GM19468 (cell line): Measurements from ENCODE around the gene PGGHG.
"Not testable (repeated sequence)": the region's sequence is repeated elsewhere in the genome, so short reads cannot be mapped to it uniquely, and the experiment has no call there.

Experiments used
- ATAC-seq: cut with Tn5 transposase; IDR thresholded peaks from one replicate; pipeline ENCODE4 v1.9.1; 2021; ENCODE audit warnings: mild to moderate bottlenecking, moderate library complexity, moderate number of reproducible peaks; ENCODE audit not compliant: unreplicated experiment; ENCODE audit errors: extremely low read depth

The PGGHG gene

DNA sequence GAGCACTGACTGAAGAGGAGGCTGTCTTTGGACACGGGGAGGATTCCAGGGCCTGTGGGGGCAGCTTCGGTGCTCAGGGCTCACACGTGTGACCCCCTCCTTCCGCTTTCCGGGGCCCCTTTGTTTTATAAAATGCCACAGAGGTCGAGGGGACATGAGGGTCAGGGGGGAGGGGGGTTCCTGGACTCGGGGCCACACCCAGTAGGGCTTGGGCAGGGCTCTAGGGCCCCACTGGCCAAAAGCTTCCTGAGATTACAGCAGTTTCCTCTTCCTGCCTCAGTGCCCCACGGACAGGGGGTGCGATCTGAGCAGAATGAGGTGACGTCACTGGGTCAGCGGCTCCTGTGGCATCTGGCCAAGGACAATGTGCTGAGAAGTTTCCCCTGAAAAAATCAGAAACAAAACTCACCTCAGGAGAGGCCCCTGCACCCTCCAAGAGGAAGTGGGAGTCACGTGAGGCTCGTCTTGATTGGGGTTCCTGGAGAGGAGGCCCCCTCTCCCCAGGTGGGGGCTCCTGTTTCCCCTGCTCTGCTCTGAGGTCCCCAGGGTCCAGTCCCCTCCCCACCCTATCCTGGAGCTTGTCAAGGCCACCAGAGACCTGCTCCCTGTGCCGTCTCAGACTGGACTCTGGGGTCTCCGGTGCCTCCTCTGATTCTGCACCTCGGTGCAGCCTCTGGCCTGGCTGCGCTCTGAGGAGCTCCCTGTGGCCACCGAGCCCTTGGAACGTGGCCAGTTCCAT lies 38.1 kb downstream of the PGGHG start:
- ATAC-seq, result peak; percentile 13

DNA sequence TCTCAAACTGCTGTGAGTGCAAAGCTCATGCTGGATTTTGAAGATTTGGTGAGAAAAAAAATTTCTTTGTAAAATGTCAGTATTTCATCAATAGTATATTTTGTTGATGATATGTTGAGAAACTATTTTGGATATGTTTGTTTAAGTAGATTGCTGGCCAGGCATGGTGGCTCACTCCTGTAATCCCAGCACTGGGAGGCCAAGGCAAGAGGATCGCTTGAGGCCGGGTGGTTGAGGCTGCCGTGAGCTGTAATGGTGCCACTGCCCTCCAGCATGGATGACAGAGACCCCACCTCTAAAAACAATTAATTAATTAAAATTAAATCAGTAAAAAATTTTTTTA lies 38.6 kb downstream of the PGGHG start:
- no peak for ATAC-seq

DNA sequence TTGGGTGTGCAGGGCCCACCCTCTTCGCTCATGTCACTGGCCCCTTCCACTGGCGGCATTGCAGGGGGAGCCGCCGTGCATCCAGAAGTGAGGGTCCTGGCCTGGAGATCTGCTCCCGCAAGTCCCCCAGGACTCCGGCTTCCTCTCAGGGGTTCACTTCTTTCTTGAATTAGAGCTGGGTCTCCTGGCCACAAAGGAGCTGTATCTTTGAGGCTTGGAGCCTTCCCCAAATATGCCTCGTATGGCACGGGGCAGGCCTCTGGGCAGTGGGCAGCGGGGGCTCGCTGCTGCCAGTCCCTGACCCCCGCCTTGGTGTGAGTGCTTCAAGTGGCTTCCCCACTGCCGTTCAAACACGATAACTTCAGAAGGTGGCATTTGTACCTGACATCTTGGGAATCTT lies 39.1 kb downstream of the PGGHG start:
- ATAC-seq, result no peak

DNA sequence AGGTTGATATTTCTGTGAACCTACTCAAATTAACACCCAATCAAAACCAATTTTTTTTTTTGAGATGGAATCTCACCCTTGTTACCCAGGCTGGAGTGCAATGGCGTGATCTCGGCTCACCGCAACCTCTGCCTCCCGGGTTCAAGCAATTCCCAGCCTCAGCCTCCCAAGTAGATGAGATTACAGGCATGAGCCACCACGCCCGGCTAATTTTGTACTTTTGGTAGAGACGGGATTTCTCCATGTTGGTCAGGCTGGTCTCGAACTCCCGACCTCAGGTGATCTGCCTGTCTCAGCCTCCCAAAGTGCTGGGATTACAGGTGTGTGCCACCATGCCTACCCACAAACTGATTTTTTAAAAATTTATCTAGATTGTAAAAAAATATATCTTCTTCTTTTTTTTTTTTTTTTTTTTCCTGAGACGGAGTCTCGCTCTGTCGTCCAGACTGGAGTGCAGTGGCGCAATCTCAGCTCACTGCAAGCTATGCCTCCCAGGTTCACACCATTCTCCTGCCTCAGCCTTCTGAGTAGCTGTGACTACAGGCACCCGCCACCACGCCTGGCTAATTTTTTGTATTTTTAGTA lies 39.7 kb downstream of the PGGHG start:
- ATAC-seq, result not testable (repeated sequence)

DNA sequence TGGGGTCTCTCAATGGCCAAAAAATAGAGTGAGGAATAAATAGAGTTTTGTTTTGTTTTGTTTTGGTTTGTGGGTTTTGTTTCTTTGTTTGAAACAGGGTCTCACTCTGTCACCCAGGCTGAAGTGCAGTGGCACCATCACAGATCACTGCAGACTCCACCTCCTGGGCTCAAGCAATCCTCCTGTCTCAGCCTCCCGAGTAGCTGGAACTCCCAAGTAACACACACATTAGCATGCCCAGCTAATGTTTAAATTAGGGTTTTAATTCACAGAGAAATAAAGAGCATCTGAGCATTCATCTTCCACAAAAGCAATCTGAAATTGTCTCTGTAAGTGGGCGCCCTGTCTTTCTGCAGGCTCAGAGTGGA lies 40.9 kb downstream of the PGGHG start:
- no peak for ATAC-seq

DNA sequence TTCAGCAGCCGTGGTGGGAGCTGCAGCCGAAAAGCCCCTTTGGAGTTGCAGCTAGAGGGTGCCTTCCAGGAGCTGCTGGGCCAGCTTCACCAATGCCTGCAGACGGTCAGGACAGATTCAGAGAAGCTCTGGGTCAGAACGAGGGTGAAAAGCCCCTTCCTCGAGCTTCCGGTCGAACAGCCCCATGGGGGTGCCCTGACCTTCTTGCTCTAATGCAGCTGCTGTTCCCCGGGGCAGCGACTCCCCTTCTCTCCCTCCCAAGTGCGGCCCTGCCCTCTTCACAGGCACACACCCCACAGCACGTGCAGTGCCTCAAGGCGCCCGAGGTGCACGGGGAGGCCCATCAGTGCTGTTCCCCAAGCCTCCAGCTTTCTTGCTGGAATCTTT lies 41.4 kb downstream of the PGGHG start:
- no peak for ATAC-seq

DNA sequence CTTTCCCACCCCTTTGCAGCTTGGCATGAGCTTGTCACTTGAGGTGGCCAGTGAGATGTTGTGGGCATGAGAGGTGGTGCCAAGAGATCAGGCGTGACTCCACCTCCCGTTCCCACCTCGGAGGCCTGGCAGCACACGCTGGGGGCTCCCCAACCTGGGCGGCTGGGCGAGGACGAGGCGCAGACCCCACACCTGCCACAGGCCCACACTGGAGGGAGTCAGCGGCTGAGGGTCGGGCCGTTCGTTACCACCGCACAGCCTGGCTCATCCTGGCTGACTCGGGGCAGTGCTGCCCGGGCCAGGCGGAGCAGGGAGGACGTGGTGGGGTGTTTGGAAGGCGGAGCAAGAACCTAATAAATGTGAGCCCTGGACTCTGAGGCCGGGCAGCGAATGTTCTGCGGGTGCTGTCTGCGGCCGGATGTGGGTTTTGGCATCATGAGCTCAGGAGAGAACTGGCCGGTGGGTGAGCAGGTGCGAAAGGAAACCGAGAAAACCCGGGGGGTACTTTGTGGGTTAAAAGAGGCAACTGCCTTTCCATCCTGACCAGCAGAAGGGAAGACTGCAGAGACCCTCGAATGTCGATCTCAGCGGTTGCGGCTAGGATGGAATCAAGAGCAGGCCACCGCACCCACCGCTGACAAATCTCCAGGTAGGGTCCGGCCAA lies 41.9 kb downstream of the PGGHG start:
- ATAC-seq, result no peak

DNA sequence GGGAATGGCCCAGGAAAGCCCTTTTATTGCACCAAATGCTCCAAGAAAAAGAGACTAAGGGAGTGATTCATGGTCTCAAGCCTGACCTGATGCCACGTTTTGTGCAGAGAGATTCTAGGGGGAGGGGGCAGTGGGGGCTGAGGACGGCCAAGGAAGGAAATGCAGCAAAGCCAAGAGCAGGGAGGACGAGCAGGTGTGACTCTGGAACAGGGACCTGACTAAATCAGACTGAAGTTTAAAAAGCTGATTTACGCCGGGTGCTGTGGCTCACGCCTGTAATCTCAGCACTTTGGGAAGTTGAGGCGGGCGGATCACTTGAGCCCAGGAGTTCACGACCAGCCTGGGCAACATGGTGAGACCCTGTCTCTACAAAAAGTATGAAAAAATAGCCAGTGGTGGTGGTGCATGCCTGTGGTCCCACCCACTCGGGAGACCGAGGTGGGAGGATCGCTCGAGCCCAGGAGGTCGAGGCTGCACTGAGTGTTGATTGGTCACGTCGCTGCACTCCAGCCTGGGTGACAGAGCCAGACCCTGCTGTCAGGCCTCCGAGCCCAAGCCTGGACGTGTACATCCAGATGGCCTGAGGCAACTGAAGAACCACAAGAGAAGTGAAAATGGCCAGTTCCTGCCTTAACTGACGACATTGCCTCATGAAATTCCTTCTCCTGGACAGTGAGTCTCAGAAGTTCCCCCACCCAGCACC lies 42.6 kb downstream of the PGGHG start:
- no peak for ATAC-seq

DNA sequence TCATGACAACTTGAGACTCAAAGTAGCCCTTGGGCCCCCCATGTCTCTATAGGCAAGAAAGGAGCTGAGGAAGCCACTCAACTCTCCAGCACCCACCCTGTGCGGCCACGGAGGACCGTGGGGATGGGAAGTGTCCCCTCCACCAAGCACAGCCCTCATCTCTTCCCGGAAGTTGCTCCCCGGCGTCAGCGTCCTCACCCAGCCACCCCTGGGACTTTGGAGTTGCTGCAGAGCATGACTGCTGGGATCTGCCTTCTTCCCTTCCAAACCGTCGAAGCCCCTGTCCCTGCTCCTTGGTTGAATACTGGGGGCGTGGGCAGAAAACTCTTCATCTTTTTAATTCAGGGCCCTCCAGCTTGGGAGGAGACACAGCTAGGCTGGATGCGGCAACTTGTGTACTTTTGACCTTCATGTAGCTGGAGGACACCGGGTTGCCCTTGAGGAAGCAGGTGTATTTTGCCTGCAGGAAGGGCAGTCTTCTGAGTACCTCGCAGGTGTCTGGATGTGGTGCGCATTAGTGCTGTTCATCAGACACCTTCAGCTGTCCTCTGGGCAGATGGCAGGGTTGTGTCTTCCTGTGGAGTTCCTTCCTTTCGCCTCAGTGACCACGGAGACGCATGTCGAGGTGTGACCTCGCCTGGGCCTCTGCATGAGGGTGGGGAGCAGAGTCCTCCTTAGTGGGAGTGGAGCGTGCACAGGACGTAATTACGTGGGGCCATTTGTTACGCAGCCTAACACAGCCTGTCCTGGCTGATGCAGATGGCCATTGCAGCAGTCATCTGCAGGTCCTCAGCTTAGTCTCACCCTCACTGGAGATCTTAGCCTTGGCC lies 43.9 kb downstream of the PGGHG start:
- ATAC-seq, result no peak

DNA sequence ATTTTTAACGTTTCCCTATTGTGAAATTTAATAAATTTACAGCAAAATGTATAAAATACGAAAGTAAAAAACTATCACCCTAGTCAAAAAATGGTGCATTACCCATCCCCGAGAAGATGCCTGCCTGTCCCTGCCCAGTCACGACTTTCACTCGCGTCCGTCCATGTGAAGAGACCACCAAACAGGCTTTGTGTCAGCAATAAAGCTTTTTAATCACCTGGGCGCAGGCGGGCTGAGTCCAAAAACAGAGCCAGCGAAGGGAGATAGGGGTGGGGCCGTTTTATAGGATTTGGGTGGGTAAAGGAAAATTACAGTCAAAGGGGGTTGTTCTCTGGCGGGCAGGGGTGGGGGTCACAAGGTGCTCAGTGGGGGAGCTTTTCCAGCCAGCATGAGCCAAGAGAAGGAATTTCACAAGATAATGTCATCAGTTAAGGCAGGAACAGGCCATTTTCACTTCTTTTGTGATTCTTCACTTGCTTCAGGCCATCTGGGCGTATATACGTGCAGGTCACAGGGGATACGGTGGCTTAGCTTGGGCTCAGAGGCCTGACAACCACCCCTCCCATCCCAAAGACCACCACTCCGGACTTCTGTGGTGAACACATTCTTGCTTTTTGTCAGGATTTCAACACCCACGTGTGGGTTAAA lies 44.8 kb downstream of the PGGHG start:
- ATAC-seq, result not testable (repeated sequence)

DNA sequence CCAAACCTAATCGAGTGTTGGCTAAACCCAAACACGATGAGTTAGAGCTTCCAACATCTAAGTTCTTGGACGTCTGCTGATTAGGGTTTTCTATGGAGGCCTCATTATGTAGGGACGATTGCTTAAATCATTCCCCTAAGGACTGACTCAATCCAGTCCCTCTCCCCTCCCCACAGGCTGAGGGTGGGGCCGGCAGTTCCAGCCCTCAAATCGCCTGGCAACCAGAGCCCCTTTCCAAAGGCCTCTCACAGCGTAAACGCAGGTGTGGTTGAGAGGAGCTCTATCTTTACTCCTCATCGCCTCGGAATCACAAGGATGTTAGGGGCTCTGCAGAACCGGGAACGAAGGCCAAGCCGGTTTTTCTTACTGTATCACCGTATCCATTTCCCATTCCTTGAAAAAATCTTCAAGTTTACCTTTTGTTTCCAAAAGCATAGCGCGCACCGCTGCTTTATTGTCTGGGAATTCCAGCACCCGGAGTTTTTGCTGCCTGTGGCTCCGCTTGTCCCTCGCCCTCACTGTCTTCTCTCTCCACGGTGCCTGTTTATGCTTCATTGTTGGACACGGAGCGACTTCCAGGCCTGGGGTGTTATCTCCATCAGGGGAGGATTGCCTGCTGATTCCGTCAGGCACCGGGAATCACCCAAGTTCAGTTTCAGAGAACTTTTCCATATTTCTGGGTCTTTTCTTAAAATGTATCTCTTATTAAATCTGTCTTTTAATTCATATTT lies 45.5 kb downstream of the PGGHG start:
- no peak for ATAC-seq

DNA sequence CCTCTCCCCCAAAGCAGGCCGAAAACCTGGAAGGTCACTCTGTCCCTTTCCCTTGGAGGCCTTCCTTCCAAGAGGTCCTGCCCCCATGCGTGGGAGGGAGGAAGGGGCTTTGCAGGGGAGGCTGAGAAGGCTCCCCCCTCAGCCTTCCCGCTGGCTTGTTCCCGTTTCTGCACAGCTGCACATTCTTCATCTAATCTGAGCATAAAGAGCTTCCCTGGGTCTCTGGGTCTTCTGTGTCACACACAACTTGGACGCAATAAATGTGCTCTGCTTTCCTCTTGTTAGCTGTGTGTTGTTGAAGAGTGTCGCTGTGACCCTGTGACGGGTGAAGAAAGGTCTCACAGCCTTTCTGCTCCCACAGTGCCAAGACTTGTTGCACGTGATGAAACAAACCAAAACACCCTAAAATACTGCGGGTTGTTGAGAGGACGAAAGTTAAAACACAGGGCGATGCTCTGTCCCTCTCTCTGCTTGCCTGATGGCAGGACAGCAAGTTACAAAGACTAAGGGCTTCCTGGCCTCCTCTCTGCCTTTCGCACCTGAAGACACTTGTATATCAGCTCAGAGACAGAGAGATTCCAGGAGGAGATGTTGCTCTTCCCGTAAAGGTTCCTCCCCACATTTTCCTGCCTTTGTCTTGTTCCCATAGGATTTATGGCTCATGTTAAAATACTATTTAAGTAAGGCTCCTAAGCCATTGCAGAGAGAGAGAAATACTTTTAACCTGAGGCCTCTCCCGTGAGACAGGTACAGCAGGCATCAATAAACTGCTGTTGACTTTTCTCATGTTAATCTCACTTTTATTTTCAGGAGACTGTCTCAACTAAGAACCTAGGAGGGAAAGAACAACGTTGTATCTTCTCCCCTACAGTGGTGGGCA lies 47.1 kb downstream of the PGGHG start:
- no peak for ATAC-seq

DNA sequence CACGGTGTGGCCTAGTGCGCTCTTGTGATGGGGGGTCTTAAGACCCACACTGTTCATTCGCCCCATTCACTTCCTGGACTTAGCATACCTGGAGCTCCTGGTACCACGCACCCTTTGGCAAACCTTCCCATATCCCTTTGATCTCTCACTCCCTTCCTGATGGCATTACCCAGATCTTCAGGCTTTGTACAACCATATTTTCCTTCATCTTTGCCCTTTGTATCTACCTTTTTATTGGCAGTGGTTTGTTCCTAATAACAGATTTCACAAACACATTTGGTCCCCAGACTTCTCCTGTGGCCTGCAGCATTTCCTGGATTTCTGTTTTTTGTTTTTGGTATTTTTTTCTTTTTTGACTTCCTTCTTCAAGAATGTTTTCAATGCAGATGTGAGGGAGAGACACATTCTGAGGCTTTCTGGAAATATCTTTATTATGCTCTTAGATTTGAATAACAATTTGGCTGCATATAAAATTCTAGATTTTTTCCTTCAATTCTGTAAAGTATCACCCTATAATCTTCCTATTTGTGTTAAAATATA lies 47.8 kb downstream of the PGGHG start:
- ATAC-seq, result no peak

DNA sequence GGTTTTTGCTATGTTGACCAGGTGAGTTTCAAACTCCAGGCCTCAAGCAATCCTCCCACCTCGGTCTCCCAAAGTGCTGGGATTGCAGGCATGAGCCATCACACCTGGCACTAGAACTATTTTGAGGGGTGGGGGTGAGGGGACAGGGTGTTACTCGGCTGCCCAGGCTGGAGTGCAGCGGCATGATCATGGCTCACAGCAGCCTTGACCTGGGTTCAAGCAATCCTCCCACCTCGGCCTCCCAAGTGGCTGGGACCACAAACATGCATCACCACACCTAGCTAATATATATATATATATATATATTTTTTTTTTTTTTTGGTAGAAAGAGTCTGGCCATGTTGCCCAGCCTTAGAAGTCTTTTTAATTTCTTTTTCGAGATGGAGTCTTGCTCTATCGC lies 48.8 kb downstream of the PGGHG start:
- no peak for ATAC-seq

DNA sequence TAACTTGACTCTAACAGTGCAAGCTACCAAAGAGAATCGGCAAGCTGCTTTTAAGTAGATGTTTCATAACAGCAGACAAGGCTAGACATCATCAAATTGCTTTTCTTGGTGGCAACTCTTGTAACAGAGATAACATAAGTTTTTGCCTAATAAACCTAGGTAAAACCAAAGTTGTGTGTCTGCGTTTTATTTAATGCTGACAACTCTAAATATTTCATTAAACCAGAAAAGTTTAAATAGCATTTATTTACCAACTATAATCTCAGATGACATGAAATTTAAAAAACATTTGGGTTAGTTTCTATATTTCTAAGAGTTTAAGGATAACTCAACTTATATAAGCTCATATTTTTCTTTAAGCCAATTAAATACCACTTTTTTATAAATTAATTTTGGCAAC lies 51.0 kb downstream of the PGGHG start:
- ATAC-seq, result no peak

DNA sequence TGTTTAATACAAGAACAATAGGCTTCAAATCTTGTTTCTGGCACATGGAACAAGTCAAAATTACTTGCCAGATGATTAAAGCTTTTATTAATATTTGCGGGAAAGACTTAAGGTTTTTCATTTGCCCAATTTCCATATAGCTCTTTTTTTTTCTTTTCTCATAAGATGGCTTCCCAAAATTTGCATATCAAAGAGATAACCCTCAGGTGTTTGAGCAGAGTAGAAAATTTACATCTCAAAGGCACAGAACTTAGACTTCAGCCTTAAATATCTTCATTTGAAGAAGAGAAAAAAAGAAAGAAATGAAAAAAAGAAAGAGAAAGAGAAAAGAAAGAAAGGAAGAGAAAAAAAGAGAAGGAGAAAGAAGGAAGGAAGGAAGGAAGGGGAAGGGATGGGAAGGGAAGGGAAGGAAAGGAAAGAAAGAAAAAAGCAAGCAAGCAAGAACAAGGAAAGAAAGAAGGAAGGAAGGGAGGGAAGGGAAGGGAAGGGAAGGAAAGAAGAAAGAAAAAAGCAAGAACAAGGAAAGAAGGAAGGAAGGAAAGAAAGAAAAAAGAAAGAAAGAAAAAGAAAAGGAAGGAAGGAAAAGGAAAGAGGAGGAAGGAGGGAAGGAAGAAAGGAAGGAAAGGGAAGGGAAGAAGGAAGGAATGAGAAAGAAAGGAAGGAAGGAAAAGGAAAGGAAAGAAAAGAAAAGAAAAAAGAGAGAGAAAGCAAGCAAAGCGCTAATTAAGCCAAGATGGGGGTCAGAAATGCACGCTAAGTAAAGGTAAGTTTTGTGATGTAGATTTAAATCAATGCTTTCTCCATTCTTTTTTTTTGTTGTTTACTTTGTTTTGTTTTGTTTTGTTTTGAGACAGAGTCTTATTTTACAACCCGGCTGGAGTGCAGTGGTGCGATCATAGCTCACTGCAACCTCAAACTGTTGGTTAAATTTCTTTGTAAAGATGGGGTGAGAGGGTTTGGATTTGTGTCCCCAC lies 51.9 kb downstream of the PGGHG start:
- ATAC-seq, result no peak

DNA sequence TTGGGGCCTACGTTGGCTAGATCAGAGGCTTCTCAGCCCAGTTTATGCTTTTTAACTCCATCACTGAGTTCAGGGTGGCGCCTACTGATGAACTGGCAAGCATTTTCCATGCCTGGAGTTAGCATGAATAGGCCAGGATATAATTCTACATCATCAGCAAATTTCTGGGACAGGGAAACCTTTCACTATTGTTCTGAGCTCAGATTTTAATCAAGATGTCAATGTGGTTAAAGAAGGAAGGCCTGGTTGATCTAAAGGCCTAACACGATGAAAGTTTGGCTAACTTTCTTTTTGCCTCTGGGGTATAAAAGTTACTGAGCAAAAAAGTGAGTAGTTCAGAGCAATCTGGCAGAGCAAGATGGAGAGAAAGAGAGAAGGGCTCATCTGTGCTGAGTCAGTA lies 53.4 kb downstream of the PGGHG start:
- ATAC-seq, result no peak
